Measurements from ENCODE around the gene RASAL1.

Gene RASAL1

DNA sequence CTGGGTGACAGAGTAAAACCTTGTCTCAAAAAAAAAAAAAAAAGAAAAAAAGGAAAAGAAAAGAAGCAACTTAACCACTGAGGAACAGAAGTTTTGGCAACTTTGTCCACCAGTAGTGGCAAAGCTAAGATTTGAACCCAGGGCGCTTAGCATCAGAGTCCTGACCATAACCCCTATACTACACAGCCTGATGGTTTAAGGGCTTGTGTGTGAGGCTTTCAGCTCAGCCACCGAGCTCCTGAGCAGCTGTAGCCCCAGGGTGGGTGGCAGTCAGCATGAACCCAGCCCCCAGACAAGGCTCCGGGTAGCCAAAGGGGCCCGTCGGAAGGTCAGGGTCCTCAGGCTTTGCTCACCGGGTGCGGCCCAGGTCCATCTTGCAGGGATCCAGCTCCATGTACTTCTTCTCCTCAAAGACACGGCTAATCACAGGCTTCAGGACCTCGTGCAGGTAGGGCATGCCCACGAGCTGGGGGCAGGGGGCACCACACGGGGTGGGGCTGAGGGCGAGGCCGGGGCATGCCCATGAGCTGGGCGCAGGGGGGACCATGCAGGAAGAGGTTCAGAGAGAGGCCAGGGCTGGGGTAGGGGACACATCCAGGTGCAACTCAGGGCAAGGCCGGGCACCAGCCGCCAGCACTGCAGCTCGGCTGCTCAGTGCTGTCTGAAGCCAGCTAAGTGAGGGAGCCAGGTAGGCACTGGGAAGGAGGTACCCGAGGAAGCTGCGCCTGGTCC is 20.9 kb downstream of the RASAL1 start:
- no peaks in the 10 kb centered on the region for H3K9me3 ChIP-seq (ENCODE audit: control insufficient read depth, low read length)
- 85 to 93% methylated on average over 12 to 16 of the region's 19 CpGs for WGBS, 2 experiments (ENCODE audit: insufficient coverage in 2 of 2)
- no peaks in the 10 kb centered on the region for H3K4me1 ChIP-seq (ENCODE audit: control insufficient read depth, insufficient read depth, low read length, poor library complexity, severe bottlenecking)
- H3K4me3 ChIP-seq (ENCODE audit: extremely low read depth, insufficient read depth, low read length, poor library complexity, severe bottlenecking): no peak overlapping the region
- no peak overlapping the region for H3K27ac ChIP-seq (ENCODE audit: low read depth, low read length, severe bottlenecking)
- no peaks in the 10 kb centered on the region for H3K36me3 ChIP-seq (ENCODE audit: control insufficient read depth, insufficient read depth, low read length)

- Histone ChIP-seq H3K36me3 (ENCODE audit: control insufficient read depth, insufficient read depth, low read length) (no peaks in the 10 kb centered on the region), H3K9me3 (ENCODE audit: control insufficient read depth, low read length) (no peaks in the 10 kb centered on the region), H3K27ac (ENCODE audit: low read depth, low read length, severe bottlenecking) (no peak overlapping the region), H3K4me1 (ENCODE audit: control insufficient read depth, insufficient read depth, low read length, poor library complexity, severe bottlenecking) (no peaks in the 10 kb centered on the region), H3K4me3 (ENCODE audit: extremely low read depth, insufficient read depth, low read length, poor library complexity, severe bottlenecking) (no peak overlapping the region)
- 100% methylated on average over 1 of the region's 2 CpGs for WGBS, 2 experiments (ENCODE audit: insufficient coverage in 2 of 2)
Observed at GRCh38 chr12:113113397-113113796, 22.2 kb downstream of the RASAL1 start.

- no peaks in the 10 kb centered on the region for H3K36me3 ChIP-seq (ENCODE audit: control insufficient read depth, insufficient read depth, low read length)
- H3K4me3 ChIP-seq (ENCODE audit: extremely low read depth, insufficient read depth, low read length, poor library complexity, severe bottlenecking): no peak overlapping the region
- 72 to 84% methylated on average over 34 to 39 of the region's 39 CpGs for WGBS, 2 experiments (ENCODE audit: insufficient coverage in 2 of 2)
- H3K4me1 ChIP-seq (ENCODE audit: control insufficient read depth, insufficient read depth, low read length, poor library complexity, severe bottlenecking): no peaks in the 10 kb centered on the region
- H3K9me3 ChIP-seq (ENCODE audit: control insufficient read depth, low read length): no peaks in the 10 kb centered on the region
- H3K27ac ChIP-seq (ENCODE audit: low read depth, low read length, severe bottlenecking): no peak overlapping the region
Observed at GRCh38 chr12:113112043-113112899, 23.3 kb downstream of the RASAL1 start.

DNA sequence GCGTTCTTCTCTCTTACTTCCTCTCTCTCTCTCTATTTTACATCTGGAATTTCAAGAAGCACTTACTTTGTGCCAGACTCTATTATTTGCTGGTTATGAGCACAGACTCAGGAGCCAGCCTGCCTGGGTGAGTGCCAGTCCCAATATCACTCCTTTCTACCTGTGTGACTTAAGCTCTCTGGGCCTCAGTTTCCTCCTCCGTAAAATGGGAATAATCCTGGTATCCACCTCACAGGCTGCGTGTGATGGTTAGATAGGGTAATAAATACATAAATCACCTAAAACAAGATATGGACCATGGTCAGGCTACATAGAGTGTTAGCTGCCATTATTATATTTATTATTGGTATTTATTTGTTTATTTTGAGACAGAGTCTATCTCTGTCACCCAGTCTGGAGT is 24.3 kb downstream of the RASAL1 start:
- Histone ChIP-seq H3K36me3 (ENCODE audit: control insufficient read depth, insufficient read depth, low read length) (no peaks in the 10 kb centered on the region), H3K4me1 (ENCODE audit: control insufficient read depth, insufficient read depth, low read length, poor library complexity, severe bottlenecking) (no peaks in the 10 kb centered on the region), H3K4me3 (ENCODE audit: extremely low read depth, insufficient read depth, low read length, poor library complexity, severe bottlenecking) (no peak overlapping the region), H3K27ac (ENCODE audit: low read depth, low read length, severe bottlenecking) (no peak overlapping the region), H3K9me3 (ENCODE audit: control insufficient read depth, low read length) (no peaks in the 10 kb centered on the region)
- WGBS, 2 experiments (ENCODE audit: insufficient coverage in 2 of 2): 100% methylated on average over 1 of the region's 3 CpGs

GRCh38 chr12:113109872-113110599 is 25.5 kb downstream of the RASAL1 start:
- 77 to 80% methylated on average over 5 to 7 of the region's 7 CpGs for WGBS, 2 experiments (ENCODE audit: insufficient coverage in 2 of 2)
- H3K4me1 ChIP-seq (ENCODE audit: control insufficient read depth, insufficient read depth, low read length, poor library complexity, severe bottlenecking): no peaks in the 10 kb centered on the region
- H3K9me3 ChIP-seq (ENCODE audit: control insufficient read depth, low read length): no peaks in the 10 kb centered on the region
- H3K4me3 ChIP-seq (ENCODE audit: extremely low read depth, insufficient read depth, low read length, poor library complexity, severe bottlenecking): no peak overlapping the region
- H3K36me3 ChIP-seq (ENCODE audit: control insufficient read depth, insufficient read depth, low read length): no peaks in the 10 kb centered on the region
- H3K27ac ChIP-seq (ENCODE audit: low read depth, low read length, severe bottlenecking): no peak overlapping the region

DNA sequence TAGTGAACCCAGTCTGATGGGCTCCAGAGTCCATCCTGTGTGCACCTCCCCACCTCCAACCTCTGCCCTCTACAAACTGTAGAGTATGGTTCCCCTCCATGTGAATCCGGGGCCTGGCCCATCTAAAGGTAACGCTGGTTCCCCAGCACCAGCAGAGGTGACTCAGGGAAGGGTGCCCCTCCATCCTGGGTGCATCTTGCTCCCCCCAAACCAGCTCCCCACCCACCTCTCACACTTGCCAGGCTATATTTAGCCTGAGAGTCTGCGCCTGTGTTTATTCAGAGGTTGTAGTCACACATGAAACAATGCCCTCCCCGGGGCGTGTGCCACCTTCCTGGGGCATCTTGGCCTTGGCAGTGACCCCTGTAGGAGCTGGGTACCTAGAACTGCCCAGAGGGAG is 26.2 kb downstream of the RASAL1 start:
- no peaks in the 10 kb centered on the region for H3K4me1 ChIP-seq (ENCODE audit: control insufficient read depth, insufficient read depth, low read length, poor library complexity, severe bottlenecking)
- WGBS, 2 experiments (ENCODE audit: insufficient coverage in 2 of 2): 89 to 100% methylated on average over 2 to 3 of the region's 5 CpGs
- H3K4me3 ChIP-seq (ENCODE audit: extremely low read depth, insufficient read depth, low read length, poor library complexity, severe bottlenecking): no peak overlapping the region

DNA sequence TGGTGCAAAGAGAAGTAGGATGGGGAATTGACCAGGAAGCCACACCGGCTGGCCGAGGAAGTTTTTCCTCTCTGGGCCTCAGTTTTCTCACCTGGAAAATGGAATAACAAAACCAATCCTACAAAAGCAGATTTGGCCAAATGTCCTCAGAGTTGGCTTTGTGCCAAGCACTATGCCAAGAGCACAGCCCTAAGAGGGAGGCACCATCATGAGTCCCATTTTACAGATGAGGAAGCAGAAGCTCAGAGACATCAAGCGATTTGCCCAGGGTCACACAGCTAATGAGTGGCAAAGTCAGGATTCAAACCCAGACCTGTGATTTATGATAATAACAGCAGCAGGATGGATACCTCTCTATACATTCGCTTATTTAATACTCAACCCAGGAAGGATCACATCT is 27.3 kb downstream of the RASAL1 start:
- Histone ChIP-seq H3K27ac (ENCODE audit: low read depth, low read length, severe bottlenecking) (no peak overlapping the region), H3K4me3 (ENCODE audit: extremely low read depth, insufficient read depth, low read length, poor library complexity, severe bottlenecking) (no peak overlapping the region)
- WGBS, 2 experiments (ENCODE audit: insufficient coverage in 2 of 2): 96% methylated on average over 3 of the region's 4 CpGs; no CpG with 5 or more reads in 1 of the 2 experiments

More for the DNA sequence above, 26.2 kb downstream of the RASAL1 start:
- no peak overlapping the region for H3K27ac ChIP-seq (ENCODE audit: low read depth, low read length, severe bottlenecking)
- no peaks in the 10 kb centered on the region for H3K9me3 ChIP-seq (ENCODE audit: control insufficient read depth, low read length)
- H3K36me3 ChIP-seq (ENCODE audit: control insufficient read depth, insufficient read depth, low read length): no peaks in the 10 kb centered on the region

DNA sequence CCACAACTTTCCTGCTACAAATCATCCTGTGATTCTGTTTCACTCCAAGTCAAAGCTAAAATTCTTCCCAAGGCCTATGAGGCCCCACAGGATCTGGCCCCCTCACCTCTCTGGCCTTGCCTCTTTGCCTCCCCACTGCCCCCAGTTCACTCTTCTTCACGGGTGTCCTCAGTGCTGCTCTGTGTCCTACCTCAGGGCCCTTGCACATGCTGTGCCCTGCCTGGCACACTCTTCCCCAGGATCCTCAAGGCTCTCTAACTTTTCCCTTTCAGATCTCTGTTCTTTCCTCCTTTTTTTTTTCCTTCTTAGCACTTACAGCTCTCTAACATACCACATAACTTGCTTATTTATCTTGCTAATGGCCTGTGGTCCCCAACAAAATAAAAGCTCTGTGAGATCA is 29.2 kb downstream of the RASAL1 start:
- no peak overlapping the region for H3K27ac ChIP-seq (ENCODE audit: low read depth, low read length, severe bottlenecking)
- 70 to 81% methylated on average over 1 of the region's 1 CpG for WGBS, 2 experiments (ENCODE audit: insufficient coverage in 2 of 2)
- H3K36me3 ChIP-seq (ENCODE audit: control insufficient read depth, insufficient read depth, low read length): no peaks in the 10 kb centered on the region
- no peak overlapping the region for H3K4me3 ChIP-seq (ENCODE audit: extremely low read depth, insufficient read depth, low read length, poor library complexity, severe bottlenecking)
- no peaks in the 10 kb centered on the region for H3K4me1 ChIP-seq (ENCODE audit: control insufficient read depth, insufficient read depth, low read length, poor library complexity, severe bottlenecking)
- no peaks in the 10 kb centered on the region for H3K9me3 ChIP-seq (ENCODE audit: control insufficient read depth, low read length)

More for the DNA sequence above, 27.3 kb downstream of the RASAL1 start:
- no peaks in the 10 kb centered on the region for H3K9me3 ChIP-seq (ENCODE audit: control insufficient read depth, low read length)
- no peaks in the 10 kb centered on the region for H3K36me3 ChIP-seq (ENCODE audit: control insufficient read depth, insufficient read depth, low read length)
- no peaks in the 10 kb centered on the region for H3K4me1 ChIP-seq (ENCODE audit: control insufficient read depth, insufficient read depth, low read length, poor library complexity, severe bottlenecking)

DNA sequence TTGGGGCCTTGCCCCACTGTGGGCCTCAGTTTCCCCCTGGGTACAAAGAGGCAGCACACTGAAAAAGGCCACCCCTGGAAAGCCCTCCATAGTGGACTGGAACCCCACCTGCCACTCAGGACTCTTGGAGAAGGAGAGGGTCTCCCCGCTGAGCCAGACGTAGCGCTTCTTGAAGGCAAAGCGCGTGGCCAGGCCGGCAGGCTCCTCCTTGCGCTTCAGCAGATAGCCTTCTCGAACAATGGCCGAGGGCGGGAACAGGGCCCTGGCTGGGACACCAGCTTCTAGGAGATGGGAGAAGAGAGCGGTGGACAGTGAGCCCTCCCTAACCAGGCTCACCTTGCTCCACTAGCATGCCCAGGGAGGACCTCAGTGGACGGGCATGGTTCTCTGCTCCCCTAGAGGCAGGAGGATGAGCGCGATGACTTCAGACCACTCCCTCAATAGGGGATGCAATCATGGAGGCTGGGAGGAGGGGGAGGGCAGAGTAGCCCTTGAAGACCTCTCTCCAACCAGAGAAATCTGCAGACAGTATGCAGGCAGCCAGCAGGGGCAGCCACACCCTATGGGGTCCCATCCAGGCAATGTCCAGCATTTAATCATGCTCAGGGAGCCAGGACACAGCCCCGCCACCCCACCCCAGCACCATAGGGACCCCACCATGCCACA is 29.8 kb downstream of the RASAL1 start:
- Histone ChIP-seq H3K36me3 (ENCODE audit: control insufficient read depth, insufficient read depth, low read length) (no peaks in the 10 kb centered on the region), H3K9me3 (ENCODE audit: control insufficient read depth, low read length) (no peaks in the 10 kb centered on the region), H3K4me3 (ENCODE audit: extremely low read depth, insufficient read depth, low read length, poor library complexity, severe bottlenecking) (no peak overlapping the region), H3K4me1 (ENCODE audit: control insufficient read depth, insufficient read depth, low read length, poor library complexity, severe bottlenecking) (no peaks in the 10 kb centered on the region), H3K27ac (ENCODE audit: low read depth, low read length, severe bottlenecking) (no peak overlapping the region)
- 79 to 96% methylated on average over 8 to 9 of the region's 15 CpGs for WGBS, 2 experiments (ENCODE audit: insufficient coverage in 2 of 2)

- Histone ChIP-seq H3K9me3 (ENCODE audit: control insufficient read depth, low read length) (no peaks in the 10 kb centered on the region), H3K4me3 (ENCODE audit: extremely low read depth, insufficient read depth, low read length, poor library complexity, severe bottlenecking) (no peak overlapping the region), H3K27ac (ENCODE audit: low read depth, low read length, severe bottlenecking) (no peak overlapping the region), H3K4me1 (ENCODE audit: control insufficient read depth, insufficient read depth, low read length, poor library complexity, severe bottlenecking) (no peaks in the 10 kb centered on the region), H3K36me3 (ENCODE audit: control insufficient read depth, insufficient read depth, low read length) (no peaks in the 10 kb centered on the region)
- WGBS, 2 experiments (ENCODE audit: insufficient coverage in 2 of 2): 92 to 95% methylated on average over 8 to 13 of the region's 13 CpGs
Observed at GRCh38 chr12:113104953-113105510, 30.5 kb downstream of the RASAL1 start.
